B cell (primary cell): ENCODE measurements around the gene PET100. TPM values are rescaled to one million over a fixed set of nuclear protein-coding genes. Genes with fewer than 3 reads are reported as not detected.

Experiments
- ATAC-seq: fragments of 200-7000 bp; cut with Tn5 transposase; one replicate; pipeline ENCODE4 v1.10.0; 2021; ENCODE audit warnings: low read depth, mild to moderate bottlenecking, moderate number of reproducible peaks, moderate library complexity
- CTCF ChIA-PET: fragments of 350-600 bp; sonication (Branson Sonifier 250); formaldehyde crosslinking; loops from one replicate; lab custom pipeline; 2021; ENCODE audit warnings: antibody characterized with exemption, inconsistent platforms; lab: Charles Lee
- POLR2A ChIA-PET: fragments of 350-600 bp; sonication (Branson Sonifier 250); formaldehyde crosslinking; loops from one replicate; lab custom pipeline; 2021; ENCODE audit warnings: antibody characterized with exemption; lab: Charles Lee
- DNase-seq: peaks from one replicate; pipeline ENCODE4 v3.0.0; 2013
- H2AFZ ChIP-seq: 2 replicates; pipeline ENCODE4 v1.6.1; 2012; ENCODE audit warnings: mild to moderate bottlenecking, low read depth, low read length; ENCODE audit not compliant: insufficient read depth, poor library complexity, severe bottlenecking
- H3K27ac ChIP-seq, 2 donors: 1 replicate in 1 of 2; 2 replicates in 1 of 2; pipeline ENCODE4 v1.5.1; 2012 to 2013; ENCODE audit warnings: low read length in 2 of 2, mild to moderate bottlenecking in 2 of 2, moderate library complexity in 1 of 2
- H3K27me3 ChIP-seq, 4 experiments: fragments of 200-600 bp in 1 of 4; sonication (generic) in 1 of 4; replicated peaks in 1 of 4; 1 replicate in 2 of 4; 2 replicates in 2 of 4; pipeline versions ENCODE4 v1.6.1 to v1.7.0; 2013 to 2016; ENCODE audit warnings: low read length in 3 of 4, mild to moderate bottlenecking in 2 of 4, mixed read lengths in 1 of 4, moderate library complexity in 1 of 4; ENCODE audit not compliant: insufficient read depth in 4 of 4, control insufficient read depth in 3 of 4; ENCODE audit errors: control extremely low read depth in 1 of 4
- H3K36me3 ChIP-seq, 2 experiments: replicated peaks in 1 of 2; 1 replicate in 1 of 2; 2 replicates in 1 of 2; pipeline versions ENCODE4 v1.6.1 to v1.7.1; 2013; ENCODE audit warnings: low read length in 1 of 2; ENCODE audit not compliant: insufficient read depth in 2 of 2, control insufficient read depth in 1 of 2; ENCODE audit errors: control extremely low read depth in 1 of 2, extremely low read depth in 1 of 2
- H3K4me1 ChIP-seq, 2 donors: fragments of 200-600 bp in 1 of 2; sonication (generic) in 1 of 2; 1 replicate in 1 of 2; 2 replicates in 1 of 2; pipeline versions ENCODE4 v1.5.1 to v1.6.1; 2013 to 2017; ENCODE audit warnings: low read length in 2 of 2; ENCODE audit not compliant: control insufficient read depth in 2 of 2, insufficient read depth in 2 of 2
- H3K4me2 ChIP-seq: replicated peaks from 2 replicates; pipeline ENCODE3; 2012; ENCODE audit warnings: mild to moderate bottlenecking, low read depth, low read length; ENCODE audit not compliant: poor library complexity, severe bottlenecking
- H3K4me3 ChIP-seq, 5 experiments: fragments of 200-600 bp in 1 of 5; sonication (generic) in 1 of 5; 1 replicate in 3 of 5; 2 replicates in 2 of 5; pipeline versions ENCODE4 v1.5.1 to v1.7.0; 2011 to 2016; ENCODE audit warnings: low read length in 4 of 5, mild to moderate bottlenecking in 4 of 5, low read depth in 2 of 5, control low read depth in 1 of 5, moderate library complexity in 1 of 5; ENCODE audit not compliant: insufficient read depth in 1 of 5; ENCODE audit errors: control extremely low read depth in 1 of 5, extremely low read depth in 1 of 5
- H3K79me2 ChIP-seq: fragments of 200-600 bp; sonication (generic); one replicate; pipeline ENCODE4 v1.6.0; 2016; ENCODE audit warnings: low read length; ENCODE audit not compliant: control insufficient read depth, insufficient read depth
- H3K9ac ChIP-seq: fragments of 200-600 bp; sonication (generic); 2 replicates; pipeline ENCODE4 v1.6.1; 2017; ENCODE audit warnings: mild to moderate bottlenecking, low read length, moderate library complexity
- H3K9me3 ChIP-seq, 3 donors: one replicate each; pipeline versions ENCODE4 v1.6.1 to v1.7.1; 2013; ENCODE audit warnings: low read length in 2 of 3; ENCODE audit not compliant: control insufficient read depth in 2 of 3, insufficient read depth in 1 of 3; ENCODE audit errors: control extremely low read depth in 1 of 3
- H4K20me1 ChIP-seq: 2 replicates; pipeline ENCODE4 v1.6.0; 2012; ENCODE audit warnings: mild to moderate bottlenecking, low read length; ENCODE audit not compliant: insufficient read depth, control insufficient read depth, poor library complexity, severe bottlenecking
- H3K27ac Mint-ChIP-seq: one replicate; pipeline ENCODE4 v1.8.0; 2021; ENCODE audit warnings: mixed read lengths
- H3K27me3 Mint-ChIP-seq: one replicate; pipeline ENCODE4 v1.8.0; 2021; ENCODE audit warnings: mixed read lengths
- H3K4me1 Mint-ChIP-seq: one replicate; pipeline ENCODE4 v1.8.0; 2021; ENCODE audit warnings: mixed read lengths
- H3K4me3 Mint-ChIP-seq: one replicate; pipeline ENCODE4 v1.8.0; 2021; ENCODE audit warnings: mixed read lengths
- H3K9me3 Mint-ChIP-seq: one replicate; pipeline ENCODE4 v1.8.0; 2022; ENCODE audit warnings: mixed read lengths; ENCODE audit not compliant: insufficient read depth
- EZH2 ChIP-seq: IDR thresholded peaks from 2 replicates; pipeline ENCODE4 v1.6.1; 2012; ENCODE audit warnings: borderline replicate concordance, low read depth, mild to moderate bottlenecking, moderate library complexity, low read length; ENCODE audit not compliant: insufficient read depth, poor library complexity, severe bottlenecking
- WGBS: methylation state at CpG from one replicate; pipeline ENCODE4 v1.1.5; 2013; ENCODE audit warnings: missing lambda C conversion rate; ENCODE audit not compliant: insufficient coverage; 5-methylcytosine and 5-hydroxymethylcytosine counted together
- intact Hi-C: fragments of 100-400 bp; cut with micrococcal nuclease; formaldehyde crosslinking; loops from one replicate; pipeline ENCODE4 v1.10.0; 2022
- polyA plus RNA-seq: library from polyadenylated mRNA; depleted of rRNA; stranded (reverse); fragments of >200 nt; gene quantifications from 2 replicates; pipeline ENCODE4 v1.2.3, GENCODE V29; 2012
- total RNA-seq, 2 donors: library from RNA; stranded (reverse); fragments of 120-200 nt in 1 of 2; gene quantifications; 1 replicate in 1 of 2; 2 replicates in 1 of 2; pipeline versions ENCODE4 v1.2.3 to v1.2.4, GENCODE V29; 2013 to 2022
- TF ChIP-seq, protein P1 (sequence below): fragments of 200-600 bp; IDR thresholded peaks from one replicate; pipeline ENCODE4 v1.8.0; 2022; ENCODE audit warnings: antibody characterized with exemption, mild to moderate bottlenecking

Gene PET100
- total and polyA plus RNA-seq, 2 donors (not counting 1 experiment from before 2014, with no cell fraction given), result 31.3 to 100 TPM

DNA sequence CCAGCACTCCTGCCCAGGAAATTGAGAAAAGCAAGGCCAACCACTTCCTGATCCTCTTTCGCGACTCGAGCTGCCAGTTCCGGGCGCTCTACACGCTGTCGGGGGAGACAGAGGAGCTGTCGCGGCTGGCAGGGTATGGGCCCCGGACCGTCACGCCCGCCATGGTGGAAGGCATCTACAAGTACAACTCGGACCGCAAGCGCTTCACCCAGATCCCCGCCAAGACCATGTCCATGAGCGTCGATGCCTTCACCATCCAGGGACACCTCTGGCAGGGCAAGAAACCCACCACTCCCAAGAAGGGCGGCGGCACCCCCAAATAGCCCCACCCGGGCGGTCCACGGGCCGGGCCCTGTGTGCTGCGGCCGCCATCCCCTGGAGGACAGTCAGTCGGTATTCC, 11.9 kb upstream of the PET100 start:
- Histone ChIP-seq H3K79me2 (no peaks in the 10 kb centered on the region), H3K27me3 (no peaks in the 10 kb centered on the region), H3K9me3 (peaks cover 0 to 6% (median 0%) of the 10 kb centered on the region in 3 donors), H3K4me3 (no peak overlapping the region), H3K4me2 (no peak overlapping the region), H3K36me3 (peaks cover 2 to 37% of the 10 kb centered on the region in 2 experiments), H4K20me1 (no peaks in the 10 kb centered on the region), H3K4me1 (no peaks in the 10 kb centered on the region), H2AFZ (no peak overlapping the region), H3K27ac (no peak overlapping the region), H3K9ac (no peak overlapping the region)
- TF ChIP-seq EZH2, result no peak
- TF ChIP-seq, protein P1, sequence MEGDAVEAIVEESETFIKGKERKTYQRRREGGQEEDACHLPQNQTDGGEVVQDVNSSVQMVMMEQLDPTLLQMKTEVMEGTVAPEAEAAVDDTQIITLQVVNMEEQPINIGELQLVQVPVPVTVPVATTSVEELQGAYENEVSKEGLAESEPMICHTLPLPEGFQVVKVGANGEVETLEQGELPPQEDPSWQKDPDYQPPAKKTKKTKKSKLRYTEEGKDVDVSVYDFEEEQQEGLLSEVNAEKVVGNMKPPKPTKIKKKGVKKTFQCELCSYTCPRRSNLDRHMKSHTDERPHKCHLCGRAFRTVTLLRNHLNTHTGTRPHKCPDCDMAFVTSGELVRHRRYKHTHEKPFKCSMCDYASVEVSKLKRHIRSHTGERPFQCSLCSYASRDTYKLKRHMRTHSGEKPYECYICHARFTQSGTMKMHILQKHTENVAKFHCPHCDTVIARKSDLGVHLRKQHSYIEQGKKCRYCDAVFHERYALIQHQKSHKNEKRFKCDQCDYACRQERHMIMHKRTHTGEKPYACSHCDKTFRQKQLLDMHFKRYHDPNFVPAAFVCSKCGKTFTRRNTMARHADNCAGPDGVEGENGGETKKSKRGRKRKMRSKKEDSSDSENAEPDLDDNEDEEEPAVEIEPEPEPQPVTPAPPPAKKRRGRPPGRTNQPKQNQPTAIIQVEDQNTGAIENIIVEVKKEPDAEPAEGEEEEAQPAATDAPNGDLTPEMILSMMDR, result no peak
- no peak for ATAC-seq
- Mint-ChIP-seq H3K9me3 (no peaks in the 10 kb centered on the region), H3K4me1 (no peaks in the 10 kb centered on the region), H3K27ac (no peak overlapping the region), H3K4me3 (no peak overlapping the region), H3K27me3 (no peaks in the 10 kb centered on the region)
- ChIA-PET POLR2A (no interaction called here), CTCF (no interaction called here)
- intact Hi-C loops, result no loop called here
- no peak for DNase-seq
- 97% methylated on average over 27 of the region's 28 CpGs for WGBS

DNA sequence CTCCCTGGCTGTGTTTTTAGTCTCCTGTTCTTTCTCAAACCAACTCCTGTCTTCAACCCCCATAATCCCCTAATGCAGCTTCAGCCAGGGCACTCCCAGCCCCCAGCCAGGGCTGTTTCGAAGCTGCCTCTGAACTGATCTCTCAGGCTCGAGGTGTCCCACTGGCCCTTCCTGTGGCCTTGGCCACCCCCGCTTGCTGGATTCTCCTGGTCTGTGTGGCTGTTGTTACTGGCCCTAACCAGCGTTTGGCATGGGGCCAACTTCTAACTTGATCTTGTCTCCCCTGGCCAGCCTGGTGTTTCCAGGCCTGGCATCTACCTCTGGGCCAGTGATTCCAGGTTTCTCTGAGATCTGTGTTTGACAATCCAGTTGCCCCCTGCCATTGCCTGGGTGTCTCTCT, 11.2 kb upstream of the PET100 start:
- ChIA-PET POLR2A (no interaction called here), CTCF (no interaction called here)
- Mint-ChIP-seq H3K9me3 (no peaks in the 10 kb centered on the region), H3K4me3 (no peak overlapping the region), H3K4me1 (no peaks in the 10 kb centered on the region), H3K27me3 (no peaks in the 10 kb centered on the region), H3K27ac (no peak overlapping the region)
- peaks cover 5 to 43% of the 10 kb centered on the region in 2 experiments for H3K36me3 ChIP-seq
- H3K4me2 ChIP-seq, result no peak overlapping the region
- intact Hi-C loops, result no loop called here
- peaks cover 0 to 6% (median 0%) of the 10 kb centered on the region in 3 donors for H3K9me3 ChIP-seq
- H3K4me3 ChIP-seq, result no peak overlapping the region
- no peak overlapping the region for H2AFZ ChIP-seq
- H3K9ac ChIP-seq, result no peak overlapping the region
- no peaks in the 10 kb centered on the region for H3K27me3 ChIP-seq
- TF ChIP-seq, protein P1, result no peak
- TF ChIP-seq EZH2, result no peak
- WGBS, result 98% methylated on average over 4 of the region's 4 CpGs
- H3K4me1 ChIP-seq, result no peaks in the 10 kb centered on the region
- ATAC-seq (no peak), DNase-seq (no peak)
- no peak overlapping the region for H3K27ac ChIP-seq
- no peaks in the 10 kb centered on the region for H4K20me1 ChIP-seq
- H3K79me2 ChIP-seq, result no peaks in the 10 kb centered on the region
